GM18502 (cell line): ENCODE measurements around the gene OBP2A.
"Not testable (repeated sequence)": the region's sequence is repeated elsewhere in the genome, so short reads cannot be mapped to it uniquely, and the experiment has no call there.

ENCODE experiments used
- ATAC-seq: cut with Tn5 transposase; IDR thresholded peaks from one replicate; pipeline ENCODE4 v1.9.1; 2021; ENCODE audit warnings: mild to moderate bottlenecking; ENCODE audit not compliant: unreplicated experiment, poor library complexity

Gene OBP2A

DNA sequence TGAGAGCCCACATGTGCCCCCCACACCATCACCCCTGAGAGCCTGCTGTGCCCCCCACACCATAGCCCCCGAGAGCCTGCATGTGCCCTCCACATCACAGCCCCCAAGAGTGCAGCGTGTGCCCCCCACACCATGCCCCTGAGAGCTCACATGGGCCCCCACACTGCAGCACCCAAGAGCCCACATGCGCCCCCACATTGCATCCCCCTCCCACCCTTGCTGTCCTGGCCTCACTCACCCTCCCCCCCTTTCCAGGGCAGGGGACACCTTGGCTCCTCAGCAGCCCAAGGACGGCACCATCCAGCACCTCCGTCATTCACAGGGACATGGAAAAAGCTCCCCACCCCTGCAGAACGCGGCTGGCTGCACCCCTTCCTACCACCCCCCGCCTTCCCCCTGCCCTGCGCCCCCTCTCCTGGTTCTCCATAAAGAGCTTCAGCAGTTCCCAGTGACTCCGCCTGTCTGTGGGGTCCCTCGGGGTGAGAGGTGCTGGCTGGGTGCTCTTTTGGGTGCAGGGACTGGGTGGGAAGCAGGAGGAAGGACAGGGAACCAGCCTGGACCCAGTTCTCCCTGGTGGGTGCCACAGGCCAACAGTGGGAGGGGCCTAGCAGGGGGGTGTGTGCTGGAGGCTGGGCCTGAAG, 19.7 kb upstream of the OBP2A start:
- ATAC-seq: no peak

DNA sequence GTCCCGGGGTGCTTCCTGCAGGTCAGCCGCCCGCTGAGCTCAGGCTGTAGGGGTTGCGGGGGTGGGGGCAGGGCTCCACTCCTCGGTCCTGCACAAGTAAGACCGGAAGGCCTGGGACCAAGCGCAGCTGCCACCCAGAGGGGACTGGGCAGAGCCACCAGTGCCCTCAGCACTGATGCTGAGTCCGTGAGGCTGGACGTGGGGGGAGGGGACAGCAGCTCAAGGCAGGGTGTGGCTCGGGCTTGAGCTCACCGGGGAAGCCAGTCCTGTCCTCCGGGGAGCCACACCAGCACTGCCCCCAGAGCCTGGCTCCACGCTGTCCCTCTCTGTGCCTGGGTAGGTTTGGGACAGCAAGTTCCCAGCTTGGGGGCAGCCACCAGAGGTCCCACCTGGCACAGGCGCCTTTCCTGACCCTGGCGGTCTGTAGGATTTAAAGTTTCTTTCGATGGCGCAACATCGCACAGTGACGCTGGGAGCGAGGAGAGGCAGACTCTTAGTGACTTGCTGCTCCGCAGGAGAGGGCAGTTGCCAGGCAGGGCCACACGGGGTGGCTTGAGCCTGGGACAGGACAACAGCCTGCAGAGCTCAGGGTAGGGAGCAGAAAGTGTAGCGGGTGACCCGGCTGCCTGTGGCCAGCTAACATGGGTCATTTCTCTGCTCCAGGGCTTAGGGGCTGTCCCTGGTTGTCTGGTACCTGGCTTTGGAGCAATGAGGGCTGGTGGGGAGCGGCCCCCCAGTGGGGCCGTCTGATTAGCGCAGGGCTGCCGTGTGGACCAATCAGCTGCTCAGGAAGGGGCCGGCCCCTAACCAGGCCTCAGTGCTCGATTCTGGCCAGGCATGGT, 19.0 kb upstream of the OBP2A start:
- ATAC-seq: no peak

DNA sequence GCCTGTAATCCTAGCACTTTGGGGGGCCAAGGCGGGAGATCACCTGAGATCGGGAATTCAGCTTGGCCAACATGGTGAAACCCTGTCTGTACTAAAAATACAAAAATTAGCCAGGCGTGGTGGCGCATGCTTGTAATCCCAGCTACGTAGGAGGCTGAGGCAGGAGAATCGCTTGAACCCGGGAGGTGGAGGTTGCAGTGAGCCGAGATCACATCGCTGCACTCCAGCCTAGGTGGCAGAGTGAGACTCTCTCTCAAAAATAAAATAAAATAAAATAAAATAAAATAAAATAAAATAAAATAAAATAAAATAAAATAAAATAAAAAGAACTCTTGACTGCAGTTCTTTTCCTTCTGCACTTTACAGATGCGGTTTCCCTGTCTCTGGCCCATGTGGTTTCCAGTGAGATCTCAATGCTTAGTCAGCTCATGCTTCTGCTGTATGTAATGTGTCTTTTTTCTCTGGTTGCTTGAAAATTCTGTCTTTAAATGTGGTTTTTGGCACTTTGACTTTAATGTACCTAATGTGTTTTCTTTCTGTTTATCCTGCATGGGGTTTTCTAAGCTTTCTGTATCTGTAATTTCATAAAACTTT, 17.0 kb upstream of the OBP2A start:
- not testable (repeated sequence) for ATAC-seq

DNA sequence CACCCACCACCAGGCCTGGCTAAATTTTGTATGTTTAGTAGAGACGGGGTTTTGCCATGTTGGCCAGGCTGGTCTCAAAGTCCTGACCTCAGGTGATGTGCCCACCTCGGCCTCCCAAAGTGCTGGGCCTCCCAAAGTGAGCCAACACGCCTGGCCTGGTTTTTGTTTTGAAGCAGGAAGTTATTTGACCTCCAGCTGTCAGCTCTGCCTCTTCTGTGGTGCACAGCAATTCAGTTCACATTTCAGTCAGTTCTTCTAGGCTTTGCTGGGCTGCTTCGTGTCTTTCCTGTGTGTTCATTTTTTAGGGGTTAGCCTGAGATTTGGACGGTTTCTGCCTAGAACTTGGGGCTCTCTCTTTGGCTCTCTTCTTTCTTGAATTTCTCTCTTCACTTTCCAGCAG, 15.8 kb upstream of the OBP2A start:
- no peak for ATAC-seq

DNA sequence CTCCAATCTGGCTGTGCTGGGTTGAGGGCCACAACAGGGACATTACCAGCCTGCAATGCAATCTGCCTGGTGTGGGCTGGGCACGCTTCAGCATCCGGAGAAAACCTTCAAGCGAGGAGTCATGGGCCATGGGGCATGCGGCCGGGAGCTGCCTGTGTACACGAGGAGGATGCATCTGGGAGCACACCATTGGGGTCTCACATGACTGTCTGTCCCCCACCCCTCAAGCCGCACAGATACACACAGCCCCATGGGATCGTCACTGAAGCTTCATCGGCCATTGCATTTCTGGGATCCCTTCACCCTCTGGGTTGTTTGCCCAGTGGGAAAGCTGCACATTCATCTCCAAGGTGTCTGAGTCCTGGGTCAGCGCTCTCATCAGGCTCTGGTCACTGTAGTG, 14.8 kb upstream of the OBP2A start:
- no peak for ATAC-seq

DNA sequence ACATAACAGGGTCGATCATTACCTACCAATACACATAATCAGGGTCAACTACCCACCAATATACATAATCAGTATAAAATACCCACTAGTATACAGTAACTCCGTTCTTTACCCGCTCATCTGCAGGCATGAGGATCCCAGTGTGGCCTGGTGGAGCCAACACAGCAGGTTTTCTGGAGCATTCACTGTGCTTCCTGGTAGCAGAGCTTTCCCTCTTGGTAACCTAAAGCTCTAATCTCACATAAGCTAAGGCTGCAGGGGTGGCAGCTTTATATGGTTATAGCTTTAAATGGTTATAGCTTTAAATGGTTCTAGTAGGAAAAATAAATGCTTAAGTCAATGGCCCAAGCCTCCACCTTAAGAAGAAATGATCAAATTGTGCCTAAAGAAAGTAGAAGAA, 12.8 kb upstream of the OBP2A start:
- no peak for ATAC-seq

DNA sequence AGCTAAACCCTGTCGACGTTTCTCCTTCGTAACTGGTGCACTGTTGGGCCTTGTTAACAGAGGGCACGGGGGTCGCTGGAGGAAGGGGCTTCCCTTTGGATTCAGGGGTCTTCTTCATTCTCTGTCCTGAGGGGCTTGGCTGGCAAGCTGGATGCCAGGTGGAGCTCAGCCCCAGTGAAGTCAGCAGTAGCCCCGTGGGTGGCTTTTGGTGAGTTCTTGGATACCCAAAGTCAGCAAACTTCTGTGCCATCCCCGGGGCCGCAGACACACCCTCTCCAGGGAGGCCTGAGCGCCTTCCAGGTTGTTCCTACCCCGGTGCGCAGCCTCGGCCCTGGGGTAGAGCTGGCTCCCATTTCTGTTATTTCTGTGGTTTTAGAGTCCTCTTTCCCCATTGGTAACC, 12.3 kb upstream of the OBP2A start:
- ATAC-seq: no peak

DNA sequence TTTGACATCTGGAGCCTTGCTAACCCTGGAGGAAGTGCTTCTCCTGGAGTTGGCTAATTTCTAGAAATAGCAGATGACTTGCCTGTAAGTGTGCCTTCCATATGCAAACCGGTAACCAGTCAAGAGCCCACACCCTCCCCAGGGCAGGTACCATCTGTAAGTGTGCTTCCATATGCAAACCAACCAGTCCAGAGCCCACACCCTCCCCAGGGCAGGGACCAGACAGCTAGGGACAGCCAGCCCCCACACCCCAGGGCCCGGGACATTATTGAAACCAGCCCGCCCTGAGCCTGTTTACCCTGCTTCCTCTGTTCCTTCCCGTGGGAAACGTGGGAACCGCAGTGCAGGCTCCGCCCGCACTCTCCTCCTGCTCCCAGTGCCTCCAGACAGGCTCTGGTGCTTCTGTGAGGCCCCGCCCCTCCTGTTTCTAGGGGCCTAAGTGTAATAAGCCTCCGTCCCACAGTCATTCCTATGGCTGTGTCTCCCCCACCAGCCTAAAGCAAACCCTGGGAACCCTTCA, 11.7 kb upstream of the OBP2A start:
- not testable (repeated sequence) for ATAC-seq

DNA sequence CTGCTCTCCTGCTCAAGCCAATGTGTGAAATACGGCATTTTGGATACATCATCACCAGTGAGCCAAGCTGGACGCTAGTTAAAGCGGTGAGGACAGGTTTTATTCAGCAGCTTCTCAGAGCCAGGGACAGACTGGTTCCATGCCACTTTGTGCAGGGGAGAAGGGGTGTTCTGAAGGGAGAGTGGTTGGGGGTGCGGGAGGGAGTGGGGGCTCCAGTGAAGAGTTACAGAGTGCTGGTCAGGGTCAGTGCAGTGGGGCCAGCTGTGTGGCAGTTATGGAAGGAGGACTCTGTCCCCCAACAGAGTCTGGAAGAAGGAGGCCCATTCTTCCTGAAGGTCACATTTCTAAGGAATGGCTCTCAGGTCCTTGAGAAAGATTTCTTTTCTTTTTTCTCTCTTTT, 11.1 kb upstream of the OBP2A start:
- ATAC-seq: not testable (repeated sequence)

DNA sequence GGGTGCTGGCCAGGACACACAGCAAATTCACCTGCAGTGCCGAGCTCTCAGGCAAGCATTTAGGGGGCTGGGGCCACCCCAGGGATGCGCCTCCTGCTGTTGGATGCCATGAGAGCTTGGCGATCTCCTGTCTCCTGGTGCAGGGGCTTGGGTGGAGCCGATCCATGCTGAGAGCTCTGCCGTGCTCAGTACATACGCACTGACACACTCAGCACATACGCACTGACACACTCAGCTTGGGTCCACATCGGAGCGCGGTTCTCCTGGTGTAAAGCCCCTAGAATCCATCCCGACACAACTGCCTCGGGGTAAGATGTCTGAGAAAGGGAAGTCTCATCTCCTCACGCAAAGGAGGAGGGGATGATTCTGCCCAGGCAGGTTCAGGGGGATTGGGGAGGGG, 10.3 kb upstream of the OBP2A start:
- ATAC-seq: not testable (repeated sequence)

DNA sequence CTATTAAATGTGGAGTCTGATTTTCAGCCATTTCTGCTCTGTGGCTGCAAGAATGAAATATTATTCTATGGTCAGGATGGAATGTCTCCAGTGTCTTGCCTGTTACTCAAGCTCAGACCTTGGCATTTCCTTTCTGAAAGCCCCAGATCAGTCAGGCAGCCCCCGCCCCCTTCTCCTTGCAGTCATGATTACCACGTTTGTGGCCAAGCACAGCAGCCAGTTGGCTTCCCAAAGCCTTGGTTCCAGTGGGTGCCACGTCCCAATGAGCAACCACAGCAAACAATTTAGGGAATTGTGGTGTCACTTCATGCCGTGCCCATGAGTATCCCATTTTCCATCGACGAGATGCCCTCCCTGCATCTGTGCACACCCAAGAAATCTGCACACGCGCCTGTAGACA, 9.7 kb upstream of the OBP2A start:
- no peak for ATAC-seq

DNA sequence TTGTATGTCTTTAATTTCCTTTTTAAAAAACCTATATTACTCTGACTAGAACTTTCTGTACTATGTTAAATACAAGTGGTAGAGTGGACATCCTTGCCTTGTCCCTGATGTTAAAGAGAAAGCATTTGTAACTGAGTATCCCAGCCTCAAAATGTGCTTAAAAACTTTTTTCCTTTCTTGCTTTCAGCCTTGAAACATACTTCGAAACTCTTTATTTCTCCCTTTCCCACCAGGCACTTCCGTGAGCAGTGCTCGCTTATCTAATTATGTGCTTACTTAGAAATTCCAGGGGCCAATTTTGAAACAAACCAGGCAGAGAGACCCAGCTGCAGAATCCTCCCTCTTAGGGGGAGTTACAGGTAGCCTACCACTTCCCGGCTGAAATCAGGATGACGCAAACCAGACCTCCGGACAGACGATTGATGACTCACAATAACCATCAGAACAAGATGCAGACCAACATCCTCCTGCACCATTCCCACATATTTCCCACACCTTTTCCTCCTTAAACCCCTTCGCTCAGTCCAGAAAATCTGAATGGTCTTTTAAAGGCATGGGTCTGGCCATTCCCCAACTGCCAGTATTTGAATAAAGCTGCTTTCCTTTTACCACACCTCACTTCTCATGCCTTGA, 2.5 kb upstream of the OBP2A start:
- not testable (repeated sequence) for ATAC-seq

DNA sequence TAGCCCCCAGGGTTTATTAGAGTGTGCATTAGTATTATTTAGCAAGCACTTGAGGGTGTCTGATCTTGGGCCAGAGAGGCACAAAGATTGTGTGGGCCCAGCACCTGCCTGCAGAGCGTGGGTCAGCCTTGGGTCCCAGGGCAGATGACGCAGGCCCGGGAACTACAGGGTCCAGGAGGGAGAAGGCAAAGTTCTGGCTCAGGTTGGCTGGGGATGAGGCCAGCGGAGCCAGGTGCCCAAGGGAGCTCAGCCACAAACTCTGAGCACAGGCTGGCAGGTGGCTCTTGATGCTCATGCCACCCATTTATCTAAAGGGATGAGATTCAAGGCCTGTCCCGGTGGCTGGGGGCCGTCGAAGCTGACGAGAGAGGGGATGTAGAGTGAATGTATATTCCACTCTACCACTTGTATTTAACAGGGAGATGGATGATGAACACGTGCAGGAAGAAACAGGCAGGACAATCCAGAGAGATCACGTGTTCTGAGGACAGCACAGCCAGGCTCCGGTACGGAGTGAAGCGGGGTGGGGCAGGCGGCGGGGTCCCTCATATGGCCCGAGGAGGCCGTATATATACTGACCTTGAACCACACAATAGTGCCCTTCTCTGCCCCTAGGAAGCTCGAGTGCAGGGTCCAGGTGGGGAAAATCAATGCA, 818 bp upstream of the OBP2A start:
- ATAC-seq: no peak

DNA sequence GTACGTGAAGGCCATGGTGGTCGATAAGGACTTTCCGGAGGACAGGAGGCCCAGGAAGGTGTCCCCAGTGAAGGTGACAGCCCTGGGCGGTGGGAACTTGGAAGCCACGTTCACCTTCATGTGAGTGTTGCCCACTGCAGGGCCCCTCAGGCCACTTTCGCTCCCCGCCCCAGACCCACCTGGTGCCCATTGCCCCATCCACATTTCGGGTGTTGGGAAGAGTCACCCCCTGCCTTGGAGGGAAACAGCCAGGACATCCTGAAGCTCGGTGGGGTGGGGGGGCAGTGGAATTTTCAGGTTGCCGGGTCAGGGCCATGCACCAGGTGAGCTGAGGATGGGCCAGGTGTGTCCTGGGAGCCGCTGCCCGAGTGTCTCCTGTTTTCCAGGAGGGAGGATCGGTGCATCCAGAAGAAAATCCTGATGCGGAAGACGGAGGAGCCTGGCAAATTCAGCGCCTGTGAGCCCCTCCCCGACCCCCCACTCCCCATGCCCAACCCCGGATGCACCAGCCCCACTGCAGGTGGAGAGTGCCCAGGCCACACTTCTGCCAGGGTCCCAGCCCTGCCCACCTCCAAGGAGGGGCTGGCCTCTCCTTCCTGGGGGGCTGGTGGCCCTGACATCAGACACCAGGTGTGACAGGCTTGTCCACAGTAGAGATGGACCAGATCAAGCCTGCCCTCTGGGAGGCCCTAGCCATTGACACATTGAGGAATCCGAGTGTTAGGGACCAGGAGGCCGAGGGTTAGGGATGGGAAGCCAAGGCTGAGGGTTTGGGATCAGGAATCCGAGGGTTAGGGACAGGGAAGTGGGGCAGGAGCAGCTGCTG, 1.1 kb downstream of the OBP2A start:
- ATAC-seq: not testable (repeated sequence)

DNA sequence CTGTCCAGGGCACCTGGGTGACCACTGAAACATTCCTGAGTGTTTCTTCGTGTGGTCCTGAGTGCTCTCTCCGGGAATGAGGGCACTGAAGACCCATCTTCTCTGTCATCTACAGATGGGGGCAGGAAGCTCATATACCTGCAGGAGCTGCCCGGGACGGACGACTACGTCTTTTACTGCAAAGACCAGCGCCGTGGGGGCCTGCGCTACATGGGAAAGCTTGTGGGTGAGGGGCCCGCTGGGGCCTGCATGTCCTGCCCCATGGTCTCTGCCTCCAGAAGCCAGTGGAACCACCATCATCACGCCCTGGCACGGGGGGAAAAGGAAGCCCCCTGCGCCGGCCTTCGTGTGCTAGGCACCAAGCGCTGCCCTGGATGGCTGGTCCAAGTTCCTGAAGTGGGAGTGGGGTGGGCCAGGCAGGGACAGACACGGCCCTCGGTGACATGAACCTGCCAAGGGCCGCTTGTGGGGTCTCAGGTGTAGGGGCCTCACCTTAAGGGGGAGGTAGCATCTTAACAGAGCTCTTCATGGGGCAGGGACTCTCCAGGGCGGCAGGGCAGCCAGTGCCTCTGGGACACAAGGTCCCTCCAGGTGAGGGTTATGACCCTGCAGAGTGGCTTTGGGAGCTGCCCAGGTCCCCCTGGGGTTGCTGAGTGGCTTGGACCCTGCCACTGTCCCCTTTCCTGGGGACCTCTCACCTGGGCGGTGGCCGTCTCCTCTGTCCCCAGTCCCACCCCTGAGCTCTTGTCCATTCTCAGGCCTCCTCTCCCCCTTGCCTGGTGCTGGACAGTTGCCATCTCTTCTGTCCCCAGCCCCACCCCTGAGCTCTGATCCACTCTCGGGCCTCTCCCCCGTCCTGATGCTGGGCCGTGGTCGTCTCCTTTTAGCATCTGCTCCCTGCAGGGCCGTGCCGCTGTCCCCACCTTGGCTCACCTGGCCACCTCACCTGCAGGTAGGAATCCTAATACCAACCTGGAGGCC, 2.1 kb downstream of the OBP2A start:
- no peak for ATAC-seq

DNA sequence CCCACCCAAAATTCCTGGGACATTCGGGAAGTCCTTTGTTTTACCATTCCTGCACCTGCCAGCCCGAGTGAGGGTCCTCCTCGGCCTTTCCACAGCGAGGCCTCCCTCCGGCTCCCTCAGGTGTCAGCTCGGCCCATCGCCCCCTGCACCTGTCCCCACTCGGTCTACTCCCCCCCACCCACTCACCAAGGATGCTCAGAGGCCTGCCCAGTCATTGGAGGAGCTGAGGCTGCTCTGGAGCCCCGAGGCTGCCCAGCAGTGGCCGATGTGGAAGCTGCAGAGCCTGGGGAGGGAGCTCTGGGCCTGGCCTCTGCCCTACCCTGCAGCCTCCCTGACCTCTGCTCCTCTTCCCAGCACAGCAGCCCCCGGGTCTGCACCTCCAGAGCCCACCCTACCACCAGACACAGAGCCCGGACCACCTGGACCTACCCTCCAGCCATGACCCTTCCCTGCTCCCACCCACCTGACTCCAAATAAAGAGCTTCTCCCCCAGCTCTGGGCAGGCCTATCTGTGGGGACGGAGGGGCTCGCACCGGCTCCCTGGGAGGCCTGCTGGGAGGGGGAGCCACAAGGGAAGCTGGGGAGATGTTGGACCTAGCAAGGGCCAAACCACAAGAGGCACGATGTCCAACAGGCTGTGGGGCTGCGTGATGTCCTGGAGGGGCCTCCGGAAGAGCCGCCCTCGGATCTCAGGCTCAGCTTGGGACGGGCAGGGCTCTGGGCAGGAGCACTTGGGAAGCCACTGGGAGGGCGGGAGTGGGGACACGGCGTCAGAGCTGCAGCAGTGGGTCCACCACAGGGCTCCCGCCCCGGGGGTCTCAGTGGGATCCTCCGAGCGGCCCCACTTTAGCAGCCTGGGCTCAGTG, 3.8 kb downstream of the OBP2A start:
- not testable (repeated sequence) for ATAC-seq

DNA sequence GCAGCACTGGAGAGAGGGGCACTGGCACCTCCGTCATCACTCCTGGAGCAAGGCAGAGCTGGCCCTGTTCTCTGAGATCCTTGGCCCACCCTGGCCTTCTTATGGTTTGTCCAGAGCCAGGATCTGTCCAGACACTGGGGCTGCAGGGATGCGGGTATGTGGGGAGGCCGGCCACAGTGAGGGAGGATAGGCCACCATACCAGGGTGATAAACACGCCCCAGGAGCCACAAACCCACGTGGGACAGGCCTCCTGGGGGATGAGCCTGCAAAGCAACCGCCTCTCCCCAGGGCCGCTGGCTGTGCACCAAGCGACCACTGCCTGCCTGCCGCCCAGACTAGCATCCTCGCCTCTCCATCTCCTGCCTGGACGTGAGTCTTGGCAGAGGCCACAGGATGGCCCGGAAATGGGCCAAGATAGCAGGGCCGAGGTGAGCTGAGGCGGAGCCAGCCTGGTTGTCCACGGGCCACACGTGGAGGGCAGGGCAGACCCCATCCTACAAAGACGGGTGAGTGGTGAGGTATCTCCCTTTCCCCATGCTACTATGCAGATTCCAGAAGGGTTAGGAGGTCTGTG, 4.5 kb downstream of the OBP2A start:
- no peak for ATAC-seq
